Muscle layer of duodenum (tissue), 2 donors: ENCODE results near the gene SVIL.

Source experiments
- H3K27ac ChIP-seq: one replicate; pipeline ENCODE4 v1.7.0; 2013; ENCODE audit warnings: mild to moderate bottlenecking, low read length
- H3K27me3 ChIP-seq: one replicate; pipeline ENCODE4 v1.7.0; 2013; ENCODE audit warnings: low read depth, mild to moderate bottlenecking, control low read depth, low read length
- H3K36me3 ChIP-seq, 2 donors: one replicate each; pipeline ENCODE4 v1.7.0; 2013; ENCODE audit warnings: low read length in 2 of 2, control low read depth in 1 of 2, mild to moderate bottlenecking in 1 of 2; ENCODE audit not compliant: insufficient read depth in 2 of 2, control insufficient read depth in 1 of 2
- H3K4me1 ChIP-seq, 2 donors: one replicate each; pipeline ENCODE4 v1.7.0; 2013; ENCODE audit warnings: low read length in 2 of 2, mild to moderate bottlenecking in 2 of 2, control low read depth in 1 of 2, moderate library complexity in 1 of 2; ENCODE audit not compliant: insufficient read depth in 2 of 2, control insufficient read depth in 1 of 2
- H3K4me3 ChIP-seq, 2 donors: one replicate each; pipeline ENCODE4 v1.7.0; 2013; ENCODE audit warnings: low read length in 2 of 2, low read depth in 1 of 2, mild to moderate bottlenecking in 1 of 2
- H3K9me3 ChIP-seq, 2 donors: one replicate each; pipeline ENCODE4 v1.7.0; 2013; ENCODE audit warnings: low read length in 2 of 2, control low read depth in 1 of 2, mild to moderate bottlenecking in 1 of 2; ENCODE audit not compliant: control insufficient read depth in 1 of 2
- donor health status: healthy.

Gene SVIL

DNA sequence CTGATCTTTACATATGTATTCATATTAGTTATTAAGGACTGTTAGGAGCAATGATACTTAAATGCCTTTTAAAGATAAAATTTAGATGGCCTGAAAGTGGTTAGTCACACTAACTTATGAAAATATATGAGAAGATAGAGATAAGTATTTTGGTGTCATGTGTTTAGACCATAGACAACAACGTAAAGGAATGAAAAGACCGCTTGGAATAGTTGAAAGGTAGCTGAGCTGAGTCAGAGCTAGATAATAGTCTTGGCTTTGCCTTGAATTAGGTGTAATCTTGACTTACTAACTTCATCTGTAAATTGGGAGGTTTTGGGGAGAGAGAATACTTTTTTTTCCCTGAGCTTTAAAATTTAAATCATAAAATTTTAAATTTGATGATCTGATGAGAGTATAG lies 218.9 kb downstream of the SVIL start:
- Histone ChIP-seq H3K27ac (no peak overlapping the region), H3K36me3 (peaks cover 13 to 14% of the 10 kb centered on the region in 2 donors), H3K4me3 (no peak overlapping the region), H3K4me1 (peaks cover 13 to 26% of the 10 kb centered on the region in 2 donors), H3K27me3 (no peaks in the 10 kb centered on the region), H3K9me3 (no peaks in the 10 kb centered on the region)

DNA sequence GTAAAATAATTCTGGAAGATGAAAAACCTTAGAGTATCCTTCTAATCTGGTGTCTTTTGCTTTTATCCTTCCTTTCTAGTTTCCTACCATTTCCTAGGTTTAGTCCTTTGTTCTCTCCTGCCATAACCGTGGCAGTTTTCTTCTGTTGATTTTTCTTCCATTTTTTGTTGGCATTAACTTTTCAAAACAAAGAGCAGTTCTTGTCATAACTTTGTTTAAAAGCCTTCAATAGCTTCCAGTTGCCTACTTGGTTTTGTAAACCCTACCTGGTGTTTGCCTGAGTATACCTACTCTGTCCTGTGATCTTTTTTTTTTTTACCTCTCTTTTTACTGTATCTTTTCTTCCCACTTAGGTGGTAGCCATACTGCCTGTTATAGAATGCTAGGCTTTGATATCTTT lies 220.3 kb downstream of the SVIL start:
- no peak overlapping the region for H3K4me3 ChIP-seq
- H3K27ac ChIP-seq: no peak overlapping the region
- peaks cover 13 to 26% of the 10 kb centered on the region in 2 donors for H3K4me1 ChIP-seq

DNA sequence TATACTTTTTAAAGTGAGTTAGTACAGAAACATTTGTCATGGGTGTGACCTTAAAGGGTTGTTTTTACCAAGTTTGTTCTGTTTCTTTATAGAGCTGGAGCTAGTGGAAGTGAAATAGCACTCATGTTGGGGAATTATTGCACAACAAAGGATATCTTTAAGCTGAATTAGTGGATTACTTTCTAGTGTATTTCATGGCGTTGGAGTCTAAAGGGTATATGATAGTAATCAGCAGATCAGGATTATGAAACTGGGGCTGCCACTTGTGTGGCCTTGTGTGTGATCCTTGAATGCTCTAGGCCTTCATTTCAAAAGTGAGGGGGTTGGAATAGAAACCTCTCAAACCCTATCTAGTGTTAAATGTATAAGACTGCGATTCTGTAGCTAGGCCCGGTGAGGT lies 222.3 kb downstream of the SVIL start:
- Histone ChIP-seq H3K4me3 (no peak overlapping the region), H3K27me3 (no peaks in the 10 kb centered on the region), H3K9me3 (no peaks in the 10 kb centered on the region), H3K27ac (peak overlapping the region; percentile 39), H3K36me3 (peaks cover 7 to 8% of the 10 kb centered on the region in 2 donors), H3K4me1 (peaks cover 18 to 32% of the 10 kb centered on the region in 2 donors)

More for the DNA sequence above, 220.3 kb downstream of the SVIL start:
- Histone ChIP-seq H3K27me3 (no peaks in the 10 kb centered on the region), H3K9me3 (no peaks in the 10 kb centered on the region), H3K36me3 (peaks cover 7 to 8% of the 10 kb centered on the region in 2 donors)

DNA sequence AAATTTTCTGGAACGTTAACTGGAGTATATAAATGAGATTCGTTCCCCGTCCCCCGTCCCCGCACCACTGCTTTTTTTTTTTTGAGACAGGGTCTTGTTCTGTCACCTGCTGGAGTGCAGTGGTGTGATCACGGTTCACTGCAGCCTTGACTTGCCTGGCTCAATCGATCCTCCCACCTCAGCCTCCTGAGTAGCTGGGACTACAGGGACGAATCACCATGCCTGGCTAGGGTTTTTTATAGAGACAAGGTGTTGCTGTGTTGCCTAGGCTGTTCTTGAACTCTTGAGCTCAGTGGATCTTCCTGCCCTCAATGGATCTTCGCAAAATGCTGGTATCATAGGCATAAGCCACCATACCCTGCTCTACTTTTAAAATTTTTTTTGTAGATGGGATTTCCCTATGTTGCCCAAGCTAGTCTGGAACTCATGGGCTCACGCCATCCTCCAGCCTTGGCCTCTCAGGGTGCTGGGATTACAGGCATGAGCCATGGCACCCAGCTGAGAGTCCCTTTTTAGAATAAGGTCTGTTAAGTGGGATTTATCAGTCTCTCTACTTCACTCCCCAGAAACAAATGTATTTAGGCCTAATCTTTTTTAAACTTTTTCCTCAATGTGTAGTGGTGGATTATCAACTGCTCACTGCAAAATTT lies 223.0 kb downstream of the SVIL start:
- Histone ChIP-seq H3K36me3 (peaks cover under 1 to 7% of the 10 kb centered on the region in 2 donors), H3K4me1 (peaks cover 18 to 32% of the 10 kb centered on the region in 2 donors), H3K27me3 (no peaks in the 10 kb centered on the region), H3K4me3 (no peak overlapping the region), H3K27ac (peak overlapping the region; percentile 39), H3K9me3 (no peaks in the 10 kb centered on the region)

DNA sequence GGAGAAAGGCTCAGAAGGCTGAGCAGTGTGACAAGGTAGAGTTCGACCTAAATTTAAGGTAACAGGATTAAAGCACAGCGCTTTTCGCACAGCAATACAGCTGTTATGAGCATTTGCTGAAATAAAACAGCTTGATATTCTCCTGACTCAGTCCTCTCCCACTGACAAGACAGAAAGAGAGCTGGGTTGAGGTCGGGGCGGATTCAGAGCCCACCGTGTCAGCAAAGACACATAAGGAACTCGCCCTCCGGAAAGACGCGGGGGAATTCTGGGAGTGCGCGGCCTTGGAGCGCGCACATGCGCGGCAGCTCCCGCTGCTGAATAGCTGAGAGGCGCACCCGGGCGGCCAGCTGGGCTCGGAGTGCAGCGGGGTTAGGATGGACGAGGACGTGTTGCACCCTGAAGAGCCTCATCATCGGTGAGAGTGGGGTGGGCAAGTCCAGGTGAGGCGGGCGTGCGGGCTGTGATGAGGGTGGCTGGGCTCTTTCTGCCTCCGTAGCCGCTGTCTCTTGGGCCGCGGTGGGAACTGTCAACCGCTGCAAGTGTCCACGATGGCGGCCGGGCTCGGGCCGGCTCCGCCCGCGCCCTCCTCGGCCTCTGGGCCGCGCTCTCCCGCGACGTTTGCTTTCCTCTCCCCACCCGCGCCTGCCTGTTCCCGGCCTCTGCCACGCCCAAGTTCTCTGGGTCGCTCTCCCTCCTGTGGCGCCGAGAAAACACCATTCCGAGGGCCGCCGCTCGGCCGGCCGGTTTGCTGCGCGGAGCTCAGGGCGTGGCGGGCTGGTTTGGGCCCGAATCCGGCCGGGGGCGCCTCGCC lies 225.3 kb downstream of the SVIL start:
- Histone ChIP-seq H3K4me1 (peaks cover 18 to 29% of the 10 kb centered on the region in 2 donors), H3K27me3 (no peaks in the 10 kb centered on the region), H3K36me3 (no peaks in the 10 kb centered on the region), H3K4me3 (peak overlapping the region; percentile 62 to 88), H3K9me3 (no peaks in the 10 kb centered on the region), H3K27ac (peak overlapping the region; percentile 90)

GRCh38 chr10:29408847-29409240 lies 225.9 kb downstream of the SVIL start:
- Histone ChIP-seq H3K36me3 (no peaks in the 10 kb centered on the region), H3K4me1 (peaks cover 18 to 27% of the 10 kb centered on the region in 2 donors), H3K27ac (peak overlapping the region; percentile 90), H3K9me3 (no peaks in the 10 kb centered on the region), H3K4me3 (peak overlapping the region; percentile 62 to 88), H3K27me3 (no peaks in the 10 kb centered on the region)
